ENCODE results near the gene TUSC2.

Gene TUSC2

GRCh38 chr3:50334339-50335075 lies 6.5 kb upstream of the TUSC2 start:
- no peak for DNase-seq

GRCh38 chr3:50333744-50334328 lies 5.8 kb upstream of the TUSC2 start:
- no peak for DNase-seq

GRCh38 chr3:50331364-50331907 lies 3.4 kb upstream of the TUSC2 start:
- no peak for DNase-seq

- DNase-seq = no peak
Observed at GRCh38 chr3:50330330-50330729, 2.3 kb upstream of the TUSC2 start.

- DNase-seq = no peak
Observed at GRCh38 chr3:50327129-50327528, 894 bp downstream of the TUSC2 start.

- no peak for DNase-seq
Observed at GRCh38 chr3:50326182-50326541, 1.9 kb downstream of the TUSC2 start.

GRCh38 chr3:50325497-50326181 lies 2.4 kb downstream of the TUSC2 start:
- DNase-seq = no peak

GRCh38 chr3:50325113-50325480 lies 2.9 kb downstream of the TUSC2 start:
- no peak for DNase-seq

- DNase-seq = no peak
Observed at GRCh38 chr3:50324351-50325112, 3.5 kb downstream of the TUSC2 start.

GRCh38 chr3:50323614-50324199 lies 4.3 kb downstream of the TUSC2 start:
- DNase-seq = no peak

- no peak for DNase-seq
Observed at GRCh38 chr3:50323092-50323600, 4.9 kb downstream of the TUSC2 start.

- DNase-seq = no peak
Observed at GRCh38 chr3:50322386-50323091, 5.5 kb downstream of the TUSC2 start, which contains the start of gene HYAL2. HYAL2 (minus strand) TSS chr3:50322745; CDS start chr3:50320489, 2,256 bp downstream.

- DNase-seq = no peak
Observed at GRCh38 chr3:50322115-50322385, 6.0 kb downstream of the TUSC2 start.

GRCh38 chr3:50321336-50322114 lies 6.5 kb downstream of the TUSC2 start:
- DNase-seq = peak; percentile 61

GRCh38 chr3:50320853-50321335 lies 7.1 kb downstream of the TUSC2 start:
- DNase-seq = peak; percentile 61

- no peak for DNase-seq
Observed at GRCh38 chr3:50319894-50320625, 8.0 kb downstream of the TUSC2 start.

GRCh38 chr3:50319181-50319893 lies 8.7 kb downstream of the TUSC2 start:
- no peak for DNase-seq

GRCh38 chr3:50318615-50319014 lies 9.4 kb downstream of the TUSC2 start:
- DNase-seq = no peak

GRCh38 chr3:50318163-50318562 lies 9.9 kb downstream of the TUSC2 start:
- no peak for DNase-seq

GRCh38 chr3:50317300-50317699 lies 10.7 kb downstream of the TUSC2 start:
- no peak for DNase-seq

Data from activated gamma-delta T cell (primary cell).